Ecto neural progenitor cell (in vitro differentiated cells): ENCODE results near the gene LMTK3.

Source experiments
- DNase-seq: peaks from one replicate; pipeline ENCODE4 v3.0.0-alpha.2; 2018; ENCODE audit warnings: low spot score

The LMTK3 gene

DNA sequence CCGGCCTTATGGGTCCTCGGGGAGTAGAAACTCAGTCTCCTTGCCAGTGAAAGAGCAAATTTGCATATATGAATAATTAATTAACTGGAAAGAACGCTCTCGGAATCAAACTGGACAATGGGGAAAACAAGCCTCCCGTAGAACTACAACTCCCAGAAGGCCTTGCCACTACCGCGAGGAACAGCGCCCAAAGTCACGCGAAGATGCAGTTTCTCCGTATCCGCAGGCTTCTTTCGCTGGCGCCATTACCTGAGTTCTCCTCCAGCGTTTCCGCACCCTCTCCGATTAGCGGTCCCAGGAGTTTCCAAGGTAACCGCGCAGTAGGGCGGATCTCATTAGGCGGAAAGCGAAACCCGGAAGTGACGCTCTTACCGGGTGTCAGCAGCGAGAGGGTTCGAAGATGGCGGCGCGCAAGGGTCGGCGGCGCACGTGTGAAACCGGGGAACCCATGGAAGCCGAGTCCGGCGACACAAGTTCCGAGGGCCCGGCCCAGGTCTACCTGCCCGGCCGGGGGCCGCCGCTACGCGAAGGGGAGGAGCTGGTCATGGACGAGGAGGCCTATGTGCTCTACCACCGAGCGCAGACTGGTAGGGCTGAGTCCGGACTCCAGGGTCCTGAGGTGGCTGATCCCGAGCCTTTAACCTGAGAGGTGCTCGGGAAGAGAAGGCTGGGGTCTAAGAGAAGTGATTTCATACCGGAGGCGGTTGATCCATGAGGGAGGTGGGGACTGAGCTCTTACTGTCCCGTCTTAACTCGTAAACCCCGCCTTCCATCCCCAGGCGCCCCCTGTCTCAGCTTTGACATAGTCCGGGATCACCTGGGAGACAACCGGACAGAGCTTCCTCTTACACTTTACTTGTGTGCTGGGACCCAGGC, 65.8 kb downstream of the LMTK3 start, which contains the start of gene GRWD1:
TSS of gene GRWD1 (plus strand) at position 378 of the 876 bp plus-strand sequence. CDS start at position 401, 23 bp downstream.
- DNase-seq, result peak; percentile 94

- peak; percentile 62 for DNase-seq
Measured at GRCh38 chr19:48445256-48445605, 66.4 kb downstream of the LMTK3 start.

DNA sequence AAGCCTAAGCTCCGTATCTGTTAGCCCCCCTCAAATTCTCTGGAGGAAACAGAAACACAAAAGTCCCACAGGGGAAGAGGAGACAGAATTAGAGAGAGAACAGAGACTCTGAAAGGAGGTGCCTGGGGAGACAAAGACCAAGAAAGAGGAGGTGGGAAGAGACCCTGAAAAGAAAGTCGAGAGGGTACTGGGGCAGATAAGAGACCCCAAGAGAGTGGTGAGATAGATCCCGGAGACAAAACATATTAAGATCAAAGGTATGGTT, 66.8 kb downstream of the LMTK3 start:
- no peak for DNase-seq

- no peak for DNase-seq
Measured at GRCh38 chr19:48444129-48444935, 67.3 kb downstream of the LMTK3 start.

DNA sequence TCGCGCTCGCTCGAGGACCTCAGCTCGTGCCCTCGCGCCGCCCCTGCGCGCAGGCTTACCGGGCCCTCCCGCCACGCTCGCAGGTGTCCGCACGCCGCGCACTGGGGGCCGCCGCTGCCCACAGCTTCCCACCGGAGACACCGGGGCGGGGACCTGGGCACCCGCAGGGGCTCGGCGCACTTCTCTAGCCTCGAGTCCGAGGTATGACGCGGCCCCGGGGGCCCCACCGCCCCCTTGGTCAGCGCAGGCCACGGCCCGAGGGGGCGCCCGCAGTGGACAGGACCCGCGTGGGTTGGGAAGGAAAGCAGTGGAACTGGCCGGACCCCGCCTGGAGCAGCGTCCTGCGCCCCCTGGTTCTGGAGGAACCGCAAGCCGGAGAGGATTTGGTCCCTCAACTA, 67.9 kb downstream of the LMTK3 start:
- DNase-seq, result no peak

- no peak for DNase-seq
Measured at GRCh38 chr19:48443256-48443655, 68.4 kb downstream of the LMTK3 start.

GRCh38 chr19:48442116-48443035, 69.3 kb downstream of the LMTK3 start:
- no peak for DNase-seq

DNA sequence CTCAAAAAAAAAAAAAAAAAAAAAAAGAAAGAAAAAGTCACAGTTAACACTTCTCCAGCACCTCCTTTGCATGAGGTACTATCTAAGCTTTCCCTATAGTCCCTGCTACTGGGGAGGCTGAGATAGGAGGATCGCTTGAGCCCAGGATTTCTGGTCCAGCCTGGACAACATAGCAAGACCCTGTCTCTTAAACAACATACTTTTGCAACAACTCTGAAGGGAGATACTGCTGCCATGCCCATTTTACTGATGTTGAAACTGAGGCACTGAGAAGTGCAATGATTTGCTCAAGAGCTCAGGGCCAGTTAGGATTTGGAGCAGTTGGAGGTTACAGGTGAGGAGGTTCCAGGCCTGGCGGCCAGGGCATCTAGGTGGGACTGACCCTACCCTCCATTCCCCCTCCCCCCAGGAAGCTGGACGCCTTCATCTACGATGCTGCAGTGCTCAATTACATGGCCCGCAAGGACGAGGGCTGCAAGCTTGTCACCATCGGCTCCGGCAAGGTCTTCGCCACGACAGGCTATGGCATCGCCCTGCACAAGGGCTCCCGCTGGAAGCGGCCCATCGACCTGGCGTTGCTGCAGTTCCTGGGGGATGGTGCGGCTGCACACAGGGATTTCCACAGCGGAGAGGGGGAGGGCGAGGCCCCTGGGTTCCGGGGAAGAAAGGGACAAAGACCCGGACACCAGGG, 70.1 kb downstream of the LMTK3 start:
- no peak for DNase-seq

GRCh38 chr19:48436586-48436985, 75.0 kb downstream of the LMTK3 start:
- DNase-seq, result no peak
